ENCODE data around the gene ATOH7.

DNA sequence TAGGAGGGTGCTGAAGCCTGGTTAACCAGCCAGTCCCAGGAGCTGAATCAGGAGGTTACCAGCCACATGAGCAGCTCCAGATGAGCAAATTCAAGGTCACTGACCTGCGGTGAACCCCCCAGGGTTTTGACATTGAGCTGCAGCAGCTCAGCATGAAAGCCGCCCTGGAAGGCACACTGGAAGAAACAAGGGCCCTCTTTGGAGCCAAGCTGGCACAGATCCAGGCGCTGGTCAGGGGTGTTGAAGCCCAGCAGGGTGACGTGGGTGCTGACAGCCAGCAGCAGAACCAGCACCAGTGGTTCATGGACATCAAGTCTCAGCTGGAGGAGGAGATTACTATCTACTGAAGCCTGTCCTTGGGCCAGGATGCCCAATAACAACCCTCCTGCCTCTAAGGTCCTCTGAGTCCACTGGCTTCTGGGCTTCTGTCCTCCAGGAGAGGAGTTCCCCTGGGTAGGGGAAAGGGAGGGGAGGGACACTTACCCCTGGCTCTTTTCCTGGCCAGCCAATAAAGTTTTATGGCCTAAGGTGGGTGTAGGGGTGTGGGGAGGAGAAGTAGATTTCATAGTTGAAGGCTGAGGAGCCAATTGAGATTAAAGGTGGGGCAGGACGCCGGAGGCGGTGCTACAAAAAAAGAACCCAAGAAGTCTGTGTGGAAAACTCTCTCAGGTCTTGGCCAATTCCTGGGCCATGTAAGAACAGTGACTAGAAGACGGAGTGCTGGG, 29.4 kb upstream of the ATOH7 start:
- TF ChIP-seq, protein P1, sequence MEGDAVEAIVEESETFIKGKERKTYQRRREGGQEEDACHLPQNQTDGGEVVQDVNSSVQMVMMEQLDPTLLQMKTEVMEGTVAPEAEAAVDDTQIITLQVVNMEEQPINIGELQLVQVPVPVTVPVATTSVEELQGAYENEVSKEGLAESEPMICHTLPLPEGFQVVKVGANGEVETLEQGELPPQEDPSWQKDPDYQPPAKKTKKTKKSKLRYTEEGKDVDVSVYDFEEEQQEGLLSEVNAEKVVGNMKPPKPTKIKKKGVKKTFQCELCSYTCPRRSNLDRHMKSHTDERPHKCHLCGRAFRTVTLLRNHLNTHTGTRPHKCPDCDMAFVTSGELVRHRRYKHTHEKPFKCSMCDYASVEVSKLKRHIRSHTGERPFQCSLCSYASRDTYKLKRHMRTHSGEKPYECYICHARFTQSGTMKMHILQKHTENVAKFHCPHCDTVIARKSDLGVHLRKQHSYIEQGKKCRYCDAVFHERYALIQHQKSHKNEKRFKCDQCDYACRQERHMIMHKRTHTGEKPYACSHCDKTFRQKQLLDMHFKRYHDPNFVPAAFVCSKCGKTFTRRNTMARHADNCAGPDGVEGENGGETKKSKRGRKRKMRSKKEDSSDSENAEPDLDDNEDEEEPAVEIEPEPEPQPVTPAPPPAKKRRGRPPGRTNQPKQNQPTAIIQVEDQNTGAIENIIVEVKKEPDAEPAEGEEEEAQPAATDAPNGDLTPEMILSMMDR (conservative IDR thresholded peaks at IDR 0.05; ENCODE audit: low read depth, low read length): no peak
- no peak for TF ChIP-seq EZH2 (IDR thresholded peaks at IDR 0.05; ENCODE audit: low read length, unreplicated experiment)

Data from PC-3 (cell line).